Thyroid gland (tissue), 4 donors: Measurements from ENCODE around the gene BUD23. TPM values are rescaled to one million over a fixed set of nuclear protein-coding genes. Genes with fewer than 3 reads are reported as not detected.
"Not testable (repeated sequence)": the region's sequence is repeated elsewhere in the genome, so short reads cannot be mapped to it uniquely, and the experiment has no call there.

Experiments
- DNase-seq, 2 donors: peaks; one replicate each; pipeline ENCODE4 v3.0.0-alpha.2; 2019
- H3K27ac ChIP-seq, 3 donors: fragments of 200-600 bp; sonication (generic); 1 replicate in 2 of 3; 2 replicates in 1 of 3; pipeline ENCODE4 v1.5.1; 2016 to 2019; ENCODE audit warnings: mild to moderate bottlenecking in 1 of 3, moderate library complexity in 1 of 3
- H3K27me3 ChIP-seq: fragments of 200-600 bp; sonication (generic); one replicate; pipeline ENCODE4 v1.5.1; 2019
- H3K36me3 ChIP-seq, 2 donors: fragments of 200-600 bp; sonication (generic); one replicate each; pipeline ENCODE4 v1.5.1; 2016 to 2019
- H3K4me1 ChIP-seq, 2 donors: fragments of 200-600 bp; sonication (generic); one replicate each; pipeline ENCODE4 v1.5.1; 2017 to 2019
- H3K4me3 ChIP-seq, 3 donors: fragments of 200-600 bp; sonication (generic); replicated peaks in 1 of 3; 1 replicate in 2 of 3; 2 replicates in 1 of 3; pipeline ENCODE4 v1.5.1; 2016; ENCODE audit warnings: mild to moderate bottlenecking in 1 of 3
- H3K9me3 ChIP-seq: fragments of 200-600 bp; sonication (generic); one replicate; pipeline ENCODE4 v1.5.1; 2017
- CTCF ChIP-seq, 6 experiments: fragments of 200-600 bp in 3 of 6; fragments of 450-650 bp in 3 of 6; sonication (generic) in 3 of 6; IDR thresholded peaks; one replicate each; pipeline ENCODE4 v1.5.1; 2016 to 2019; ENCODE audit warnings: antibody characterized with exemption in 6 of 6, mild to moderate bottlenecking in 2 of 6, inconsistent platforms in 1 of 6, moderate library complexity in 1 of 6
- POLR2A ChIP-seq, 2 donors: fragments of 450-650 bp; IDR thresholded peaks; one replicate each; pipeline ENCODE4 v1.6.1; 2017; ENCODE audit warnings: antibody characterized with exemption in 2 of 2, mild to moderate bottlenecking in 2 of 2, moderate library complexity in 1 of 2
- WGBS, 2 donors: methylation state at CpG; one replicate each; pipeline ENCODE4 v1.1.5; 2017; 5-methylcytosine and 5-hydroxymethylcytosine counted together
- intact Hi-C: fragments of 100-400 bp; cut with DNase I; formaldehyde crosslinking; loops from one replicate; pipeline ENCODE4 v1.15.1; 2023
- total RNA-seq, 4 donors: library from RNA; depleted of rRNA; stranded (reverse); fragments of >200 nt; gene quantifications; one replicate each; pipeline ENCODE4 v1.2.3, GENCODE V29; 2016

BUD23 gene
- total RNA-seq, 4 donors from 2014 or later: 58.3 to 78.0 (median 64.9) TPM

- no peak for TF ChIP-seq POLR2A (IDR thresholded peaks at IDR 0.05)
- no peak for TF ChIP-seq CTCF (IDR thresholded peaks at IDR 0.05)
- DNase-seq: no peak
- intact Hi-C loops: no loop called here
- no peaks in the 10 kb centered on the region for H3K27me3 ChIP-seq
- no peaks in the 10 kb centered on the region for H3K9me3 ChIP-seq
- H3K36me3 ChIP-seq: no peaks in the 10 kb centered on the region
- H3K27ac ChIP-seq: no peak overlapping the region
- H3K4me3 ChIP-seq: peak overlapping the region in 1 of 3 donors; percentile 89
- peaks cover 12 to 29% of the 10 kb centered on the region in 2 donors for H3K4me1 ChIP-seq
- WGBS, 2 donors: 50 to 59% methylated on average over 7 to 9 of the region's 9 CpGs
Measured at GRCh38 chr7:73718438-73718881, 35.1 kb downstream of the BUD23 start.

GRCh38 chr7:73718905-73719805 lies 35.8 kb downstream of the BUD23 start, which contains the start of gene STX1A:
STX1A (minus strand) TSS chr7:73719669; CDS start chr7:73719631, 38 bp downstream.
- Histone ChIP-seq H3K9me3 (no peaks in the 10 kb centered on the region), H3K4me1 (peaks cover 12 to 29% of the 10 kb centered on the region in 2 donors), H3K27me3 (no peaks in the 10 kb centered on the region), H3K4me3 (peak within 1 kb of the TSS; percentile 47 to 89 (median 88)), H3K36me3 (no peaks in the 10 kb centered on the region), H3K27ac (no peak within 1 kb of the TSS)
- 0 to 4% methylated on average over 6 to 40 of the region's 96 CpGs for WGBS, 2 donors
- intact Hi-C loops: no loop called here
- TF ChIP-seq CTCF (IDR thresholded peaks at IDR 0.05) (no peak), POLR2A (IDR thresholded peaks at IDR 0.05) (peak in 1 of 2 donors; percentile 68)
- DNase-seq: peak; percentile 70 to 71

- no peaks in the 10 kb centered on the region for H3K27me3 ChIP-seq
- no peaks in the 10 kb centered on the region for H3K9me3 ChIP-seq
- peaks cover 12 to 29% of the 10 kb centered on the region in 2 donors for H3K4me1 ChIP-seq
- TF ChIP-seq CTCF (IDR thresholded peaks at IDR 0.05) (no peak), POLR2A (IDR thresholded peaks at IDR 0.05) (no peak)
- peak overlapping the region in 1 of 3 donors; percentile 19 for H3K4me3 ChIP-seq
- WGBS, 2 donors: 15 to 26% methylated on average over 6 to 10 of the region's 16 CpGs
- intact Hi-C loops: no loop called here
- no peaks in the 10 kb centered on the region for H3K36me3 ChIP-seq
- peak; percentile 44 to 47 for DNase-seq
- no peak overlapping the region for H3K27ac ChIP-seq
Measured at GRCh38 chr7:73719806-73720169, 36.4 kb downstream of the BUD23 start.

- H3K4me1 ChIP-seq: peaks cover 12 to 29% of the 10 kb centered on the region in 2 donors
- DNase-seq, H3K4me3 ChIP-seq, intact Hi-C loops, H3K9me3 ChIP-seq, H3K36me3 ChIP-seq, H3K27ac ChIP-seq, H3K27me3 ChIP-seq: not testable (repeated sequence)
- WGBS, 2 donors: 95 to 96% methylated on average over 9 of the region's 9 CpGs
Measured at GRCh38 chr7:73720443-73720842, 37.0 kb downstream of the BUD23 start.

GRCh38 chr7:73721377-73721817 lies 38.0 kb downstream of the BUD23 start:
- no peaks in the 10 kb centered on the region for H3K27me3 ChIP-seq
- no peak overlapping the region for H3K4me3 ChIP-seq
- H3K4me1 ChIP-seq: peaks cover 12 to 29% of the 10 kb centered on the region in 2 donors
- H3K9me3 ChIP-seq: no peaks in the 10 kb centered on the region
- intact Hi-C loops: no loop called here
- DNase-seq: peak; percentile 95 to 96
- WGBS, 2 donors: 21 to 57% methylated on average over 2 to 3 of the region's 3 CpGs
- no peaks in the 10 kb centered on the region for H3K36me3 ChIP-seq
- no peak for TF ChIP-seq POLR2A (IDR thresholded peaks at IDR 0.05)
- TF ChIP-seq CTCF (IDR thresholded peaks at IDR 0.05): peak in 2 of 6 experiments; percentile 8 to 15
- peak overlapping the region in 2 of 3 donors; percentile 17 to 24 for H3K27ac ChIP-seq

GRCh38 chr7:73722182-73722581 lies 38.8 kb downstream of the BUD23 start:
- H3K36me3 ChIP-seq, intact Hi-C loops, H3K27me3 ChIP-seq, DNase-seq, H3K9me3 ChIP-seq, H3K4me3 ChIP-seq: not testable (repeated sequence)
- peak overlapping the region in 2 of 3 donors; percentile 9 to 17 for H3K27ac ChIP-seq
- peaks cover 12 to 29% of the 10 kb centered on the region in 2 donors for H3K4me1 ChIP-seq
- WGBS, 2 donors: 77 to 83% methylated on average over 4 of the region's 4 CpGs
